Measurements from ENCODE around the gene UFSP2.

Gene UFSP2

DNA sequence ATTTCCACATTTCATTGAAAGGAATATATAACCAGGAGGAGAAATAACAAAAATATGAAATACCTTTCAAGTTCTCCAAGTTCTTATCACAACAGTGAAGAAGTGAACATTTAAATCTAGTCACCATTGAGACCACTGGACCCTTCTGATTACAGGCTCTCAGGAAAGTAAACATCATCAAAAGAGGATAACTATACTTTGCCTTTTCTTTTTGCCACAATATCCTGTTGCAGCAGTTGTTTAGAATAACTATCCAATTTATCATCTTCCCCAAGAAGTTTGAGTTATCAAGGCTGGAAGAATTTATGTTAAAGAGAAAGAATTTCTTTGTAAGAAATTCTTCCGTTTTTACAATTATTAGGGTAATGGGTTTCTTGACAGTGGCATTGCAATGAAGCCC, 33.6 kb downstream of the UFSP2 start:
- no peak for DNase-seq (ENCODE audit: low spot score)
- in situ Hi-C loops (cut with MboI; ENCODE audit: low sequenced_read_pairs, unreplicated experiment) = no loop called here

DNA sequence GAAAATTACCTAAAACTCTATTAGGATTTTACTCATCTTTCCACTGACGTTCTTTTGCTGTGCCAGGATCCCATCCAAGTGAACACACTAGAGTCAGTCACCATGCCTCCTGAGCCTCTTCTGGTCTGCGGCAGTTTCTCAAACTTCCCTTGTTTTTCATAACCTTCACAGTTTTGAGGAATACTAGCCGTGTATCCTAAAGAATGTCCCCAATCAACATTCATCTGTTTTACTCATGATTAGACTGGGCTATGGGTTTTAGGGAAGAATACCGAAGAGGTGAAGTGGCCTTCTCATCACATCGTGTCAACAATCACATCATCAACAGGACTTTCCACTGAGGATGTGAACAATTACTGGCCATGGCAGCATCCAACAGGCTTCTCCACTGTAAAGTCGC, 34.8 kb downstream of the UFSP2 start:
- DNase-seq (ENCODE audit: low spot score) = no peak
- TF ChIP-seq, protein P1, sequence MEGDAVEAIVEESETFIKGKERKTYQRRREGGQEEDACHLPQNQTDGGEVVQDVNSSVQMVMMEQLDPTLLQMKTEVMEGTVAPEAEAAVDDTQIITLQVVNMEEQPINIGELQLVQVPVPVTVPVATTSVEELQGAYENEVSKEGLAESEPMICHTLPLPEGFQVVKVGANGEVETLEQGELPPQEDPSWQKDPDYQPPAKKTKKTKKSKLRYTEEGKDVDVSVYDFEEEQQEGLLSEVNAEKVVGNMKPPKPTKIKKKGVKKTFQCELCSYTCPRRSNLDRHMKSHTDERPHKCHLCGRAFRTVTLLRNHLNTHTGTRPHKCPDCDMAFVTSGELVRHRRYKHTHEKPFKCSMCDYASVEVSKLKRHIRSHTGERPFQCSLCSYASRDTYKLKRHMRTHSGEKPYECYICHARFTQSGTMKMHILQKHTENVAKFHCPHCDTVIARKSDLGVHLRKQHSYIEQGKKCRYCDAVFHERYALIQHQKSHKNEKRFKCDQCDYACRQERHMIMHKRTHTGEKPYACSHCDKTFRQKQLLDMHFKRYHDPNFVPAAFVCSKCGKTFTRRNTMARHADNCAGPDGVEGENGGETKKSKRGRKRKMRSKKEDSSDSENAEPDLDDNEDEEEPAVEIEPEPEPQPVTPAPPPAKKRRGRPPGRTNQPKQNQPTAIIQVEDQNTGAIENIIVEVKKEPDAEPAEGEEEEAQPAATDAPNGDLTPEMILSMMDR (IDR thresholded peaks at IDR 0.05; ENCODE audit: borderline replicate concordance, control extremely low read depth, extremely low read depth, insufficient read depth, missing control alignments) = no peak
- in situ Hi-C loops (cut with MboI; ENCODE audit: low sequenced_read_pairs, unreplicated experiment) = no loop called here

More for the DNA sequence above, 33.6 kb downstream of the UFSP2 start:
- TF ChIP-seq, protein P1 (IDR thresholded peaks at IDR 0.05; ENCODE audit: borderline replicate concordance, control extremely low read depth, extremely low read depth, insufficient read depth, missing control alignments) = no peak

DNA sequence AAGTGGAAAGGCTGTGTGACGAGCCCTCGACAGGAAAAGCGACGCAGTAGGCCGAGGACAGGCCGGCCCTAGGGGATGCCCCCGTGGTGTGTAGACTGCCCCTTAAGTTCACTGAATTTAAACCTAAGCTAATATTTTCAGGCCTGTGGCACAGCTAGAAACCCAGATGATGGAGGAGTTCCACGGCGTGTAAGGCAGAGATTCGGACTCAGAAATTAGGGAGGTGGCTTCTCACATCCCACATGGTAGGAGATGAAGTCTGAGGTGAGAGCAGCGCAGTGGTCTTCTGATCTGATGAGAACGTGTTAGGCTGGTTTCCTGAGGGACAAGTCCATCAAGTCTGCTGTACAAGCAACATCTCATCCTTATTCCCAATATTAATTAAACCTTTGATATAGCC, 37.8 kb downstream of the UFSP2 start:
- in situ Hi-C loops (cut with MboI; ENCODE audit: low sequenced_read_pairs, unreplicated experiment) = no loop called here
- no peak for DNase-seq (ENCODE audit: low spot score)
- TF ChIP-seq, protein P1 (IDR thresholded peaks at IDR 0.05; ENCODE audit: borderline replicate concordance, control extremely low read depth, extremely low read depth, insufficient read depth, missing control alignments) = no peak

DNA sequence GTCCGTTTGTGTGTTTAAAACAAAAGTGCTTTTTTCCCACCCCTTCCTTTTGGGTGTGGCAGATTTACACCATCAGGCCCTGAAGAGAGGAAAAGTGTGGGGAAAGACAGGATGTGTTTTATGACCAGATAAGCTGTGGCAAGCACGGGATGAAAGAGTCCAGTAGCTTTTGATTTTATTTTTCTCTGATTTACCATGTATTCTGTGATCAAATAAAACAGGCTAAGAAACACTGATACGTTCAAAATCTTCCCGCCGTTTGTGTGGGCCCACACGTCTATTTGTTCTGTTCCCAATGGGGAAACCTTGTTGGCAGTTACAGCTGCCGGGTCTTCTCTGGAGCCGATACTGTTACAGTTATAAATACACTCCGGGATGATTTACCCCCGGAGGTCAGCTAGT, 40.8 kb downstream of the UFSP2 start:
- DNase-seq (ENCODE audit: low spot score) = no peak
- in situ Hi-C loops (cut with MboI; ENCODE audit: low sequenced_read_pairs, unreplicated experiment) = no loop called here
- TF ChIP-seq, protein P1 (IDR thresholded peaks at IDR 0.05; ENCODE audit: borderline replicate concordance, control extremely low read depth, extremely low read depth, insufficient read depth, missing control alignments) = no peak

DNA sequence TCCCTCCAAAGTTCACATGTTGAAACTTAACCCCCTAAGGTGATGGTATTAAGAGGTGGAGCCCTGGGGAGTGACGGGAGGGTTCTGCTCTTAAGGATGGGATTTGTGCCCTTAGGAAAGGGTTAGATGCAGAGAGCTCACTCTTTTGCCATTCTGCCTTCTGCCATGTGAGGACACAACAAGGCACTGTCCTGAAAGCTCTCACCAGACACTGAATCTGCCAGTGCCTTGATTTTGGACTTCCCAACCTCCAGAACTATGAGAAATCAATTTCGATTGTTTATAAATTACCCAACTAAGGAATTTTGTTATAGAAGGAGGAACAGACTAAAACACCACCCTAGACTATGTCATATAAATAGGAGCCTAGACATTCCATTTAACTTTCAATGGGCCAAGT, 41.7 kb downstream of the UFSP2 start:
- in situ Hi-C loops (cut with MboI; ENCODE audit: low sequenced_read_pairs, unreplicated experiment) = no loop called here
- TF ChIP-seq, protein P1 (IDR thresholded peaks at IDR 0.05; ENCODE audit: borderline replicate concordance, control extremely low read depth, extremely low read depth, insufficient read depth, missing control alignments) = no peak
- DNase-seq (ENCODE audit: low spot score) = no peak

DNA sequence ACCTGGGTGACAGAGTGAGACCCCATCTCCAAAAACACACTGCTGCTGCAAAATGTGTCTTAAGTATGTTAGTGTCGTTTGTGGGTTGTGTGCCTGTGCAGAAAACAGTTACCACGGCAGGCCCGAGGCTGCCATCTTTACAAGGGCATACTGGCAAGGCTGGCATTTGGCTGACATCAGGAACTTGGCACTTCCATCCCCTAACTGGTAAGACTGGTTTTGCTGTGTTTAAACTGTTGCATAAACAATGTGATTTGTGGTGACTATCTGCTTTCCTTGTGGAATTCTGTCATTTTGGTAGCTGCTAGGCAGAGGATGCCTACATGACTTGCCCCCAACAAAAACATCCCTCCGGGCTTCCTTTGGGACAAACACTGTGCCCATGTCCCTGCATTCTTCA, 42.3 kb downstream of the UFSP2 start:
- DNase-seq (ENCODE audit: low spot score) = no peak
- TF ChIP-seq, protein P1 (IDR thresholded peaks at IDR 0.05; ENCODE audit: borderline replicate concordance, control extremely low read depth, extremely low read depth, insufficient read depth, missing control alignments) = no peak
- in situ Hi-C loops (cut with MboI; ENCODE audit: low sequenced_read_pairs, unreplicated experiment) = no loop called here

DNA sequence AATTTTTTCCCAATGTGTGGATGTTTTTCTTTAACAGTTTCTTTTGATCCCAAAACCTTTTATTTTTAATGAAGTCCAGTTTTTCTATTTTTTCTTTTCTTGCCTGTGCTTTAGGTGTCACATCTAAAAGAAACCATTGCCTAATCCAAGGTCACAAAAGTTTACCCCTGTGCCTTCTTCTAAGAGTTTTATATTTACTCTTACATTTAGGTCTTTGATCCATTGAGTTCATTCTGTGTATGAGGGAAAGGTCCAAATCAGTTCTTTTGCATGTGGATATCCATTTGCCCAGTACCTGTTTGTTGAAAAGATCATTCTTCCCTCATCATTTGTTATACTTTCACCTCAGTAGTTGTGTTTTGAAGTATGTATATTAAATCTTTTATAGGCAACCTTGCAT, 43.0 kb downstream of the UFSP2 start:
- TF ChIP-seq, protein P1 (IDR thresholded peaks at IDR 0.05; ENCODE audit: borderline replicate concordance, control extremely low read depth, extremely low read depth, insufficient read depth, missing control alignments) = no peak
- no peak for DNase-seq (ENCODE audit: low spot score)
- in situ Hi-C loops (cut with MboI; ENCODE audit: low sequenced_read_pairs, unreplicated experiment) = no loop called here
